HepG2 (cell line): ENCODE measurements around the gene NEK6. TPM values are rescaled to one million over a fixed set of nuclear protein-coding genes. Genes with fewer than 3 reads are reported as not detected.

Experiments used
- ATF2 ChIP-seq: sonication (generic); formaldehyde crosslinking; IDR thresholded peaks from 2 replicates; pipeline ENCODE4 v1.4.0; 2020; ENCODE audit warnings: missing genetic modification reagents
- E2F2 ChIP-seq: sonication (generic); formaldehyde crosslinking; IDR thresholded peaks from 2 replicates; pipeline ENCODE4 v1.4.0; 2020; ENCODE audit warnings: missing genetic modification reagents, borderline replicate concordance
- GZF1 ChIP-seq: sonication (generic); formaldehyde crosslinking; IDR thresholded peaks from 2 replicates; pipeline ENCODE4 v1.5.1; 2020; ENCODE audit warnings: mild to moderate bottlenecking, missing genetic modification reagents
- HIVEP1 ChIP-seq: sonication (generic); formaldehyde crosslinking; IDR thresholded peaks from 2 replicates; pipeline ENCODE4 v1.4.0; 2020; ENCODE audit warnings: mild to moderate bottlenecking, missing genetic modification reagents
- HNRNPUL1 ChIP-seq: fragments of 200-400 bp; formaldehyde crosslinking; IDR thresholded peaks from 2 replicates; pipeline ENCODE4 v1.6.1; 2017; ENCODE audit warnings: low read depth, mild to moderate bottlenecking, low read length, moderate library complexity
- MATR3 ChIP-seq: sonication (generic); formaldehyde crosslinking; IDR thresholded peaks from 2 replicates; pipeline ENCODE4 v1.4.0; 2020; ENCODE audit warnings: missing genetic modification reagents
- NCOA1 ChIP-seq: sonication (generic); formaldehyde crosslinking; IDR thresholded peaks from 2 replicates; pipeline ENCODE4 v1.9.0; 2021; ENCODE audit warnings: missing genetic modification reagents
- NFE2 ChIP-seq: sonication (generic); formaldehyde crosslinking; IDR thresholded peaks from 2 replicates; pipeline ENCODE4 v1.4.0; 2020; ENCODE audit warnings: missing genetic modification reagents
- NR2F2 ChIP-seq: IDR thresholded peaks from 2 replicates; pipeline ENCODE4 v1.6.1; 2012; ENCODE audit warnings: low read depth, inconsistent platforms, borderline replicate concordance
- PLSCR1 ChIP-seq: sonication (generic); formaldehyde crosslinking; IDR thresholded peaks from 2 replicates; pipeline ENCODE4 v1.5.0; 2020; ENCODE audit warnings: missing genetic modification reagents, mild to moderate bottlenecking, borderline replicate concordance
- TGIF2 ChIP-seq: IDR thresholded peaks from 2 replicates; pipeline ENCODE4 v1.6.1; 2016; ENCODE audit warnings: control low read depth, missing compliant biosample characterization
- ZBTB40 ChIP-seq, 2 experiments: fragments of 450-650 bp in 1 of 2; sonication (generic) in 1 of 2; formaldehyde crosslinking in 1 of 2; IDR thresholded peaks; 2 replicates each; pipeline versions ENCODE4 v1.6.1 to v1.8.0; 2016 to 2022; ENCODE audit warnings: antibody characterized with exemption in 1 of 2, mild to moderate bottlenecking in 1 of 2, missing genetic modification reagents in 1 of 2
- ZFAT ChIP-seq: sonication (generic); formaldehyde crosslinking; conservative IDR thresholded peaks from 2 replicates; pipeline ENCODE4 v1.8.1; 2023; ENCODE audit warnings: missing genetic modification reagents, inconsistent platforms
- ZNF317 ChIP-seq: sonication (generic); formaldehyde crosslinking; IDR thresholded peaks from 2 replicates; pipeline ENCODE4 v1.5.0; 2020; ENCODE audit warnings: mild to moderate bottlenecking, missing genetic modification reagents
- ZNF354B ChIP-seq: sonication (generic); formaldehyde crosslinking; IDR thresholded peaks from 2 replicates; pipeline ENCODE4 v1.8.0; 2022; ENCODE audit warnings: mild to moderate bottlenecking, missing genetic modification reagents
- ZNF878 ChIP-seq: sonication (generic); formaldehyde crosslinking; IDR thresholded peaks from 2 replicates; pipeline ENCODE4 v1.8.1; 2023; ENCODE audit warnings: mild to moderate bottlenecking, missing genetic modification reagents, moderate library complexity
- polyA plus RNA-seq, 8 experiments: library from polyadenylated mRNA; depleted of rRNA in 3 of 8; stranded (reverse) in 7 of 8; unstranded in 1 of 8; fragments of >200 nt; fragmentation: Illumina TruSeq in 4 of 8; extraction: Trizol in 4 of 8; gene quantifications; 2 replicates each; pipeline versions ENCODE4 v1.2.1 to v1.2.3, GENCODE V29; 2011 to 2016; ENCODE audit warnings: low read depth in 4 of 8, missing spikeins in 1 of 8, mixed read lengths in 1 of 8; ENCODE audit not compliant: insufficient read depth in 1 of 8
- total RNA-seq, 5 experiments: library from RNA; depleted of rRNA; stranded (reverse); fragments of >200 nt; fragmentation: Illumina TruSeq; extraction: Trizol; gene quantifications; 2 replicates each; pipeline ENCODE4 v1.2.3, GENCODE V29; 2016; ENCODE audit warnings: low read depth in 1 of 5

NEK6 gene
- total and polyA plus RNA-seq, 2 of the 13 experiments (the other 11 are each of a cell fraction or from before 2014, with no cell fraction given): 30.4 to 119 TPM

- no peak for TF ChIP-seq NR2F2
- no peak for TF ChIP-seq ZNF878 (CRISPR knock-in tag)
- TF ChIP-seq HIVEP1 (CRISPR knock-in tag): no peak
- no peak for TF ChIP-seq ZBTB40 (IDR thresholded peaks at IDR 0.05)
- TF ChIP-seq ZBTB40 (CRISPR knock-in tag; IDR thresholded peaks at IDR 0.05): no peak; the same call in 1 of the 2 replicates
- TF ChIP-seq HNRNPUL1: no peak
- no peak for TF ChIP-seq TGIF2 (CRISPR knock-in tag)
- TF ChIP-seq GZF1: no peak
- TF ChIP-seq NFE2 (CRISPR knock-in tag): no peak
- no peak for TF ChIP-seq ZNF354B (CRISPR knock-in tag)
- no peak for TF ChIP-seq PLSCR1 (CRISPR knock-in tag)
- TF ChIP-seq NCOA1: no peak
- no peak for TF ChIP-seq MATR3 (CRISPR knock-in tag)
- no peak for TF ChIP-seq ZFAT
- TF ChIP-seq ZNF317 (CRISPR knock-in tag): 0 out of 2 replicates have a peak, but pooled peaks have one; percentile 34
- TF ChIP-seq E2F2: no peak
- no peak for TF ChIP-seq ATF2 (CRISPR knock-in tag)
Observed at GRCh38 chr9:124284237-124284831, 26.6 kb downstream of the NEK6 start (continued).
